HG03565 (cell line): Measurements from ENCODE around the gene SYT9.

Experiments
- ATAC-seq: cut with Tn5 transposase; IDR thresholded peaks from one replicate; pipeline ENCODE4 v1.9.1; 2021; ENCODE audit warnings: mild to moderate bottlenecking, moderate library complexity; ENCODE audit not compliant: unreplicated experiment

SYT9 gene

GRCh38 chr11:7251836-7252682 lies at the start of gene SYT9:
SYT9 (plus strand) TSS chr11:7251904; CDS start chr11:7252187, 283 bp downstream.
- ATAC-seq = peak; percentile 36

DNA sequence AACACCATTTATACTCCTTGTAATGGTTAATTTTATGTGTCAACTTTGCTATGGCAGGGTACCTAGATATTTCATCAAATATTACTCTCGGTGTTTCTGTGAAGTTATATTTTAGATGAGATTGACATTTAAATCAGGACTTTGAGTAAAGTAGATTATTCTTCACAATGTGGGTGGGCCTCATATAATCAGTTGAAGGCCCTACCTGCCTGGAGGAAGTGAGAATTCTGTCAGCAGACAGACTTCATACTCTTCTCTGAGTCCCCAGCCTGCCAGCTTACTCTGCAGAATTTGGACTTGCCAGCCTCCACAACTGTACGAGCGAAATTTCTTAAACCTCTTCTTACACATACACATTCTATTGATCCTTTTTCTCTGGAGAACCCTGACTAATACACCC lies 49.3 kb upstream of the SYT9 start:
- no peak for ATAC-seq

DNA sequence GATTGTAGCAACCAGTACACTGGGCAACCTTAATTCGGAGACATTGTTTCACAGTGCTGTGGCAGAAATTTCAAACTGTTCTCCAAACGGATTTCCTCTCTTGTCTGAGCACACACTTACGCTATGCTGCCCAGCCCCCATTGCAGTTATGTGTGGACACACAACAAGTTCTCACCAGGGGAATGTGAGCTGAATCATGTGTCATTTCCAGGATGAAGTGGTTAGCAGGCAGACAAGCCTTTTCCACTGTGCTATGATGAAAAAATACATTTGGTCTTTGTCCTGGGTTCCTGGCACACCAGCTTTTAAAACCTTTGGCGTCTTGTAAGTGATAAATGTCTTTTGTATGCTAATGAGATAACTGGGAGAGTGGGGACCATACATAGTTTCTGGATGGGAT lies 46.9 kb upstream of the SYT9 start:
- ATAC-seq = no peak

GRCh38 chr11:7208391-7208790 lies 43.3 kb upstream of the SYT9 start:
- no peak for ATAC-seq

DNA sequence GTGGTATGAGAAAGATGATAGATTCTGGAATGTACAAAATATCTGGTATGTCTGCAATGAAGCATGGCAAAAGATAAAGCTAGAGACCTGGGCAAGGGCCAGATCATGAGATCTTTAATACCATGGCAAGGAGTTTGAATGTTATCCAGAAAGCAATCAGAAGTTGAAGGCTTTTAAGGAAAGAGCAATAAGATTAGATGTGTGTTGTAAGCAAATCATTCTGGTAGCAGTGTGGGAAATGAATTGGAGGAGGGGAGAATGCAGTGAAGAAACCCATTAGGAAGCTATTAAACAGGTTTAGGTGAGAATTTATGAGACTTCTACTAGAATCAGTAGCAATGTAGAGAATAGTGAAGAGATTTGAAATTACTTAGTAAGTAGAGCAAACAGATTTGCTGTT lies 32.2 kb upstream of the SYT9 start:
- ATAC-seq = no peak

- no peak for ATAC-seq
These were observed 31.1 kb upstream of the SYT9 start for GRCh38 chr11:7220636-7221035.

GRCh38 chr11:7222619-7223018 lies 29.1 kb upstream of the SYT9 start:
- ATAC-seq = no peak

- no peak for ATAC-seq
These were observed 11.8 kb upstream of the SYT9 start for GRCh38 chr11:7239877-7240276.

DNA sequence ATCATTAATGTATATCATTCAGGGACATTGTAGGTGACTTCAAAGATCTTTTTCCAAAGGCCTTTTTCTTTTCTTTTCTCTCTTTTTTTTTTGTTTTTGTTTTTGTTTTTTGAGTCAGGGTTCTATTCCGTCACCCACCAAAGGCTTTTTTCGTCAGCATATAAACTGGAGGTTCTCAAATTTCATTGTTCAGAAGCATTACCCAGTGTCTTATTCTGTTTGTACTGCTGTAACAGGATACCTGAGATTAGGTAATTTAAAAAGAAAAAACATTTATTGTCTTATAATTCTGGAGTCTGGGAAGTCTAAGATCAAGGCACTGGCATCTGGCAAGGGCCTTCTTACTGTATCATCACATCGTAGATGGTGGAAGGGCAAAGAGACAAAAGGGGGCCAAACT lies 6.4 kb upstream of the SYT9 start:
- no peak for ATAC-seq

DNA sequence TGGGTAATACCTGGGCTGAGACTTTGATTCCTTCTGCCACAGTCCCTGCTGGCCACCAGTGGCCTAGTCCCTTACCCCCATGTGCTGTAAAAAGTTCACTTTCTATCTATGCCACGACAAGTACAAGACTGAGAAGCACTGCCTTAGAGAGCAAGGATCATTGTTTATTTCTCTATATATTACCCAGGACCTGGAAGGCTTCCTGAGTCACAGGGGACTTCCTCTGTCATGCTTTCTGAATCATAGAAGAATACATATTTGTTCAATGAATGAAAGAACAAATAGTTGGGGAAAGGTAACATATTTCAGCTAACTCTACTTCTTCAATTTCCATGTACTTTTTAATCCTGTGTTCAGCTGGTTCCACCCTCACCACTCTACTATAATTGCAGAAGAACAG lies 5.5 kb upstream of the SYT9 start:
- ATAC-seq = no peak

DNA sequence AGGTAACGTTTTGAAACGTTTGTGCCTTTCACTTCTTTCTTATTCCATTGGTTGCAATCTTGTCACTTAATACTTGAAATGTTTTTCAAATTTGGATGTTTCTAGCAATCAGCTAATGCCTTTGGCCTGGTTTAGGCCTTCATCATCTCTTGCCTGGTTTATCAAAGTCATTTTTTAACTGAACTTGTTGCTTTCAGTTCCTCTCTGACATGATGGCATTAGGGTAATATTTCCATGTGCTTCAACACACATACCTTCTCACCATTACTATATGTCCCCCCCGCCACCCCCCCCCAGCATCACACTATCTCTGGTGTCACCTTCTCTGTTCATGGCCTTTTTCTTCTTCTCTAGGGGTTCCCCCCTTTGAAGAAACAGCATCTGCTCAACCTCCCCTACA lies 1.5 kb upstream of the SYT9 start:
- no peak for ATAC-seq

GRCh38 chr11:7251487-7251835 lies 243 bp upstream of the SYT9 start:
- ATAC-seq = no peak

GRCh38 chr11:7252683-7253213 lies 1.0 kb downstream of the SYT9 start:
- no peak for ATAC-seq

DNA sequence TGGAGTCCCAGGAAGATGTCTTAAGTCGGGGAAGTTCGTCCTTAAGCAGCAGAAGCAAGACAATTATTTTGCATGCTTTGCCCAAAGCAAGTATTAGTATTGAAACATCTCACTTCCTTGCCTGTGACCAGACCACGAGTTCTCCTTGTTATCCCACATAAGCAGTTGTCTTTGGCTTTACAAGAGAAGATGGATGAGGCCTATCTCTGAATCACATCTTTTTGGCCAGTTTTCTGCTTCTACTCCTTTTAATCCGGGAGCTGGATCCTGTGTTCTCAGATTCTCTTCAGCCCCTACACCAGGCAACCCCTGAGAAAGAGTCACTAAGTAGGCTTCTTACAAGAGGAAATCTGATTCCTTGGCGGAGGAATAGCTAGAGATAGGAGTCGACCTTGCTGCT lies 2.1 kb downstream of the SYT9 start:
- no peak for ATAC-seq

DNA sequence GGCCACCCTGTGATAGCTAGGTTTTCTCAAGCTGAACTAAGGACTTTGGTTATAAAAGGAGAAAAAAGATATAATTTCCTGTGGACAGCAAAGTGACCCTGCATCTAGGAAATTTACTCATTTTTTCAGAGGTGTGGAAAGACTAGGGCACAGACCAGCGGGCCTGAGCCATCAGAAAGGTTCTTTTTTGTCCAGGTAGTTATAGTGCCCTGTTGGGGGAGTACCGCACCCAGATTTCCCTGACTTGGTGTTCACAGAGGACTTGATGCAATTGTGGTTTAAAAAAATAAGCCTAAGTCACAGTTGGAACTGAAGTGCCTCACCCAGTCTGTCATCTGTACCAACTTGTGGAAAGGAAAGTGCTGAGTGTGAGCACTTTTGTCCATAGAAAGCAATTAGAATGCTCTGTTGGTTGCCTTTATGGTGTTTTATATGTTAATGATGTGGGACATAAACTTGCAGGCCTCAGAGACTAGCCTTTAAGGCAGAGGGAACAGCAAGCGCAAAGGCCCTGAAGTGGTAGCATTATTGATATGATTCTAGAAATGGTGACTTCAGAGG lies 3.1 kb downstream of the SYT9 start:
- no peak for ATAC-seq

DNA sequence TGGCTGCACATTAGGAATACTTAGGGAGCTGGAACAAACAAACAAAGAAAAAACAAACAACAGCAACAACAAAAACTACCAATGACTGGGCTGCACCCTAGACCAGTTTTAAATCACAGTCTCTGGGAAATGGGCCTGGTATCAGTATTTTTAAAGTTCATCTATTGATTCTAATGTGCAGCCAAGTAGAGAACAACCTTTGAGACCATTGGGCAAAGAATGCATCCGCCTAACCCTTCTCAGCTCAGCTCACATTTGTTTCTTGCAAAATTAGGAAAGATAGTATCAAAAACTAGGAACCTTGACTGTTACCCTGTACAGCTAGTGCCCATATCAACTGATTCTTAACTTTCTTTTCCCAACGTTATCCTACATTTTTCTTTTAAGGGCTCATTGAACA lies 5.2 kb downstream of the SYT9 start:
- ATAC-seq = no peak

DNA sequence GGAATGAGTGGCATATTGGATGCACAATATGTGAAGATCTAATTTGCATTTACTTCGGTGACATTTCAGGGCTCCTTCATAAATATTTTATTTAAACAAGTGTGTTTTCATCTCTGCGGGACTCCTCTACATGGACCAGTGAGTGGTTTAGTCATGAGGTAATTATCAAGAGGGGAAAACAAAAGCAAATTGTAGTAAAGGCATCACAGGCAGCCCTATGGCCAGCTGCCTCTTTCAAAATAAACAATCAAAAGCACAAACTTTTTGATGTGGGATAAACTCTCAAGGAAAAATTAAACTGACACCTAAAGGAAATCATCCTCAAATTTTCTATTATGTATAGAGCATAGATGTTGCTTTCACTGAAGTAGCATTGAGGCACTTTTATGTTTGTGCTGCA lies 6.0 kb downstream of the SYT9 start:
- ATAC-seq = no peak

DNA sequence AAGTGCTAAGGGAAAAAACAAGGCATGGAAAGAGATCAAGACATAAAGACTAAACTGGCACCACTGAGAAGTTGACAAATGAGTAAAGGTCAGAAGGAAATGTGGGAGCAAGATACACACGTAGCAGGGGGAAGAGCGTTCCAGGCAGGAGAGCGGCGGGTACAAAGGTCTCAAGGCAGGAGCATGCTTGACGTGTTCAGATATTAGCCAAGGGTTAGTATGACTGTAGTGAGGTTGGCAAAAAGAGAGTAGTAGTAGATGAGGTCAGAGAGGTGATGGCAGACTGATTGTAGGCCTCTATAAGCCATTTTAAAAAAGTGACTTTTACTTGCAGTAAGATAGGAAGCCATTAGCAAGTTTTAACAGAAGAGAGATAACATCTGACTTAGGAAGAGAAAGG lies 9.9 kb downstream of the SYT9 start:
- no peak for ATAC-seq

- no peak for ATAC-seq
These were observed 11.0 kb downstream of the SYT9 start for GRCh38 chr11:7262672-7263071.

GRCh38 chr11:7263842-7264241 lies 12.1 kb downstream of the SYT9 start:
- no peak for ATAC-seq

- no peak for ATAC-seq
These were observed 17.1 kb downstream of the SYT9 start for GRCh38 chr11:7268758-7269157.

- no peak for ATAC-seq
These were observed 18.6 kb downstream of the SYT9 start for GRCh38 chr11:7270233-7270865.
